Upper lobe of left lung (tissue), 4 donors: ENCODE results near the gene HCST.

Experiments
- EP300 ChIP-seq, 4 donors: sonication (generic); formaldehyde crosslinking; IDR thresholded peaks; one replicate each; pipeline ENCODE4 v1.5.1; 2017; ENCODE audit warnings: antibody characterized with exemption in 4 of 4, control low read depth in 2 of 4
- POLR2AphosphoS5 ChIP-seq, 2 donors: sonication (generic); formaldehyde crosslinking; IDR thresholded peaks; one replicate each; pipeline ENCODE4 v1.5.1; 2017; ENCODE audit warnings: antibody characterized with exemption in 2 of 2
- TF ChIP-seq, protein P1 (sequence below), 6 experiments: fragments of 450-650 bp in 4 of 6; fragments of 200-600 bp in 2 of 6; sonication (generic) in 2 of 6; IDR thresholded peaks; one replicate each; pipeline ENCODE4 v1.5.1; 2016 to 2019; ENCODE audit warnings: antibody characterized with exemption in 6 of 6

- TF ChIP-seq, protein P1, sequence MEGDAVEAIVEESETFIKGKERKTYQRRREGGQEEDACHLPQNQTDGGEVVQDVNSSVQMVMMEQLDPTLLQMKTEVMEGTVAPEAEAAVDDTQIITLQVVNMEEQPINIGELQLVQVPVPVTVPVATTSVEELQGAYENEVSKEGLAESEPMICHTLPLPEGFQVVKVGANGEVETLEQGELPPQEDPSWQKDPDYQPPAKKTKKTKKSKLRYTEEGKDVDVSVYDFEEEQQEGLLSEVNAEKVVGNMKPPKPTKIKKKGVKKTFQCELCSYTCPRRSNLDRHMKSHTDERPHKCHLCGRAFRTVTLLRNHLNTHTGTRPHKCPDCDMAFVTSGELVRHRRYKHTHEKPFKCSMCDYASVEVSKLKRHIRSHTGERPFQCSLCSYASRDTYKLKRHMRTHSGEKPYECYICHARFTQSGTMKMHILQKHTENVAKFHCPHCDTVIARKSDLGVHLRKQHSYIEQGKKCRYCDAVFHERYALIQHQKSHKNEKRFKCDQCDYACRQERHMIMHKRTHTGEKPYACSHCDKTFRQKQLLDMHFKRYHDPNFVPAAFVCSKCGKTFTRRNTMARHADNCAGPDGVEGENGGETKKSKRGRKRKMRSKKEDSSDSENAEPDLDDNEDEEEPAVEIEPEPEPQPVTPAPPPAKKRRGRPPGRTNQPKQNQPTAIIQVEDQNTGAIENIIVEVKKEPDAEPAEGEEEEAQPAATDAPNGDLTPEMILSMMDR (IDR thresholded peaks at IDR 0.05) = no peak
- no peak for TF ChIP-seq POLR2AphosphoS5 (IDR thresholded peaks at IDR 0.05)
- no peak for TF ChIP-seq EP300 (IDR thresholded peaks at IDR 0.05)
Observed at GRCh38 chr19:35898499-35898809, 3.9 kb upstream of the HCST start.
